GM13976 (cell line): Measurements from ENCODE around the gene NDUFB2.

Experiments used
- DNase-seq: peaks from one replicate; pipeline ENCODE4 v3.0.0; 2012; ENCODE audit warnings: low spot score
- in situ Hi-C: fragments of 300-500 bp; cut with MboI; formaldehyde crosslinking; loops from one replicate; pipeline ENCODE4 v1.12.0; 2022; ENCODE audit warnings: low sequenced_read_pairs, mixed read lengths, inconsistent platforms; ENCODE audit not compliant: unreplicated experiment
- TF ChIP-seq, protein P1 (sequence below): IDR thresholded peaks from 2 replicates; pipeline ENCODE4 v1.5.1; 2012; ENCODE audit warnings: borderline replicate concordance, mild to moderate bottlenecking; ENCODE audit not compliant: insufficient read depth; ENCODE audit errors: extremely low read depth, missing control alignments, control extremely low read depth

Gene NDUFB2

DNA sequence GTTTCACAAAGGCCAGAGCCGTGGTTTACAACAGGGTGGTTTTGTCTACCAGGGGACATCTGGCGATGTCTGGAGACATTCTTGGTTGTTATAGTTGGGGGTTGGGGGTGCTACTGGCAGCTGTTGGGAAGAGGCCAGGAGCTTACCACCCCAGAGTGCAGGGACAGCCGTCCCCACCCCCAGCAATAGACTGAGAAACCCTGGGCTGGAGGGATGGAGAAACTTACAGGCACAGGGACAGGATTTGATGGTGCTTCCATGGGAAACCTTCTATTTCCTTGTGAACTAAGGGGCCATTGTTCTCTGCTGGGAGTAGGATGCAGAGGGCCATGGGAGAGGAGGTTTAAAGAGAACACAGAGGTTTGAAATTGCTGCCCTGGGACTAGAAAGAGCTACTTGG, 12.9 kb upstream of the NDUFB2 start:
- TF ChIP-seq, protein P1, sequence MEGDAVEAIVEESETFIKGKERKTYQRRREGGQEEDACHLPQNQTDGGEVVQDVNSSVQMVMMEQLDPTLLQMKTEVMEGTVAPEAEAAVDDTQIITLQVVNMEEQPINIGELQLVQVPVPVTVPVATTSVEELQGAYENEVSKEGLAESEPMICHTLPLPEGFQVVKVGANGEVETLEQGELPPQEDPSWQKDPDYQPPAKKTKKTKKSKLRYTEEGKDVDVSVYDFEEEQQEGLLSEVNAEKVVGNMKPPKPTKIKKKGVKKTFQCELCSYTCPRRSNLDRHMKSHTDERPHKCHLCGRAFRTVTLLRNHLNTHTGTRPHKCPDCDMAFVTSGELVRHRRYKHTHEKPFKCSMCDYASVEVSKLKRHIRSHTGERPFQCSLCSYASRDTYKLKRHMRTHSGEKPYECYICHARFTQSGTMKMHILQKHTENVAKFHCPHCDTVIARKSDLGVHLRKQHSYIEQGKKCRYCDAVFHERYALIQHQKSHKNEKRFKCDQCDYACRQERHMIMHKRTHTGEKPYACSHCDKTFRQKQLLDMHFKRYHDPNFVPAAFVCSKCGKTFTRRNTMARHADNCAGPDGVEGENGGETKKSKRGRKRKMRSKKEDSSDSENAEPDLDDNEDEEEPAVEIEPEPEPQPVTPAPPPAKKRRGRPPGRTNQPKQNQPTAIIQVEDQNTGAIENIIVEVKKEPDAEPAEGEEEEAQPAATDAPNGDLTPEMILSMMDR, result no peak
- in situ Hi-C loops, result no loop called here

DNA sequence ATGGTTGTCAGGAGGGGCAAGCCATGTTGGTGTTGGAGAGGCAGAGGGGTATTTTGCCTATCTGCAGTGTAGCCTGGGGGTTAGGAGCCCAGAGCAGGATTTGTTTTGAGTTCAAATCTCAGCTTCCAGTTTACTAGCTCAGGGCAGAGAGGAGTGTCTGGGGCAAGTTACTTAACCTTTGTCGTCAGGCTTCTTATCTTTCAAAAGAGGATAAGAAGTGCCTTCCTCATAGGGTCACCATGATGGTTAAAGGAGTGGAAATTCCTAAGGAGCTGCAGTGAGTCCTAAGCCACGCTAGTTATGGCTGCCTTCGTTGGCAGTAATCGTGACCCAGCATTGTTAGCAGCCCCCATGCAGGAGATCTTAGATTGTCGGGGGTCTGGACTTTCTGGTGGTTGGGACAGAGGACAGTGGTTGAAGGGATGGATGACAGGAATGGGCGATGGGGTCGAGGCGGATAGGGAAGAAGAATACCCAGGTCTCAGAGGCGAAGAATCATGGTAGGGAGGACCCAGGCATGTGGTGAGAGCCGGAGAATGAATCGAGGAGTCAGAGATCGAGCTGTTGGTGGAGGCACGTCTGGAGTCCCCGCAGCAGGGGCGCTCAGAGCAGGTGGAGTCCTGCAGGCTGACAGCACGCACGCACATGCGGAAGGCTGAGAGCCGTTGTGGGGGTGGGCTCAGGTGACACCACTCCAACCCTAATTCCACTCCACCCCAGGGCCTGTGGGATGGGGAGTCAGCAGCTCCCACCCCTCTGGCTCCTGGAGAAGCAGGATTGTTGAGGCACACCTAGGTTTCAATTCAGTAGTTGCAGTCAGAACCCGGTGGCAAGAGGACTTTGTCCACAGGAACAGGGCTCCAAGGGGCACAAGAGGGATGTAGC, 12.2 kb upstream of the NDUFB2 start:
- peak; percentile 11 for DNase-seq
- in situ Hi-C loops, result no loop called here
- TF ChIP-seq, protein P1, result no peak

More for the DNA sequence above, 12.9 kb upstream of the NDUFB2 start:
- DNase-seq, result peak; percentile 15

DNA sequence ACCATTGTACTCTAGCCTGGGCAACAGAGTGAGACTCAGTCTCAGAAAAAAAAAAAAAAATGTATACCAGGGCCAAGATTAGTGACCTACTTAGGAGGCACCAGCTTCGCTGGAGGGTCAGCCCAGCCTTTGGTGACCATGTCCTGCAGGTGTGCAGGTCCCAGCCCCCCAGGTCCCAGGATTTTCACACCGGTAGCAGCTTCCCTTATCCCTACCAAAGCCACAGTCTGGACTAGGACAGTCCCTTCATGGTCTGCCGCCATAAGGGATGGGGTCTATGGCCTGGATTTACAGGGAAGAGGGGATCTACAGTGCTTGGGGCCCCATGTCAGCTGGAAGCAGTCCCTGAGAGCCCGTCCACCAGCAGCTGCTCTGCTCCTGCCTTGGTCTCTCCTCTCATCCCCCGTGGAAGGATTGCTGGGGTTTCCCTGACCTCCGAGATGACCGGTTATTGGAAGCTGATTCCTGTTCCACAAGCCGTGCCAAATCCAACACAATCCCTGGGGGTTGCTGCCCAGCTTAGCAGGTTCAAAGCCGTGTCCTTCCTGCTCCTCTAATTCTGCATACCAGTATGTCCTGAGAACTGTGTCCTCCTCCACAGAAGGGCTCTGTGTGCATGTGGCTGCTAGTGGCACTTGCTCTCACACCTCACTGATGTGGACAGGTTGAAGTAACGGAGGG, 11.0 kb upstream of the NDUFB2 start:
- peak; percentile 9 for DNase-seq
- in situ Hi-C loops, result no loop called here
- TF ChIP-seq, protein P1, result no peak

DNA sequence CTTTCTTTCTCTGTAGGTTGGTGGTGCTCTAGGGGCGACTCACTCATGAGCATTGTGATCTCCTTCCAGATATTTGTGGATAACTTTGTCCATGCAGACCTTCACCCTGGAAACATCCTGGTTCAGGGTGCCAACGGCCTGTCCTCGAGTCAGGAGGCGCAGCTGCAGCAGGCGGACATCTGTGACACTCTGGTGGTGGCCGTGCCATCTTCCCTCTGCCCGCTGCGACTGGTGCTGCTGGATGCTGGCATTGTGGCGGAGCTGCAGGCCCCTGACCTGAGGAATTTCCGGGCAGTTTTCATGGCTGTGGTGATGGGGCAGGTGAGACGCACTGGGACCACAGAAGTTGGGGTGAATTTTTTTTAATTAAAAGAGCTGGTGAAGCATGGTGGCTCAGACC, 9.6 kb upstream of the NDUFB2 start:
- in situ Hi-C loops, result no loop called here
- TF ChIP-seq, protein P1, result no peak
- no peak for DNase-seq

DNA sequence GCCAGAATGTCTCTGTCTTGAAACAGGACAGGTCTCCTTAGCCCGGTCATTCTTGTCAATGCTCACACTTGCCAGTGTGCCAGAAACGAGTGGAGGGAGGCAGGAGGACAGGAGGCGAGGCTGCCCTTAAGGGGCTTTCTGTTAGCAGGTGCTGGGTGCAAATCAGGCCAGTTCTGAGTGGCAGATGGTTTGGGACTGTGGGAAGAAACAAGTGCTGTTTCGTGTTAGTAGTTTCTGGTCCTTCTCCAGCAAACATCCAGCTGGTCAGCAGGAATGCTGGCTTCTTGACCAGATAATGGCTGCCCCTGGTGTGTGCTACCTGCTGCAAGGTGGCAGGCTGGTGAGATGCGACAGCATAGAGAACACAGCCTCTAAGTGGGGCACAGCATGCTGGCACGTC, 8.2 kb upstream of the NDUFB2 start:
- TF ChIP-seq, protein P1, result no peak
- in situ Hi-C loops, result no loop called here
- no peak for DNase-seq

- in situ Hi-C loops, result no loop called here
These were observed 7.0 kb upstream of the NDUFB2 start for GRCh38 chr7:140689199-140690152.

More at GRCh38 chr7:140689199-140690152, 7.0 kb upstream of the NDUFB2 start:
- TF ChIP-seq, protein P1, result no peak
- DNase-seq, result peak; percentile 12
